GM23338 (cell line): ENCODE results near the gene NETO2. TPM values are rescaled to one million over a fixed set of nuclear protein-coding genes. Genes with fewer than 3 reads are reported as not detected.

Experiments used
- ATAC-seq: fragments of 200-7000 bp; cut with Tn5 transposase; 3 replicates; pipeline ENCODE4 v1.9.1; 2020
- DNase-seq: peaks from one replicate; pipeline ENCODE4 v3.0.0-alpha.2; 2015; ENCODE audit warnings: low spot score
- H2AFZ ChIP-seq: fragments of 200-600 bp; sonication (generic); 2 replicates; pipeline ENCODE4 v1.8.0; 2016; ENCODE audit warnings: antibody characterized with exemption, mild to moderate bottlenecking, moderate library complexity
- H3F3A ChIP-seq: fragments of 200-600 bp; sonication (generic); replicated peaks from 2 replicates; pipeline ENCODE4 v1.8.0; 2017; ENCODE audit warnings: antibody characterized with exemption, mixed run types, low read depth
- H3K27ac ChIP-seq: fragments of 200-600 bp; sonication (generic); 2 replicates; pipeline ENCODE4 v1.6.1; 2016; ENCODE audit warnings: low read depth
- H3K27me3 ChIP-seq: fragments of 200-600 bp; sonication (generic); 2 replicates; pipeline ENCODE4 v1.8.0; 2016; ENCODE audit warnings: mild to moderate bottlenecking, mixed run types, moderate library complexity; ENCODE audit not compliant: insufficient read depth
- H3K36me3 ChIP-seq: fragments of 200-600 bp; sonication (generic); 2 replicates; pipeline ENCODE4 v1.8.0; 2016; ENCODE audit warnings: mild to moderate bottlenecking; ENCODE audit not compliant: insufficient read depth
- H3K4me1 ChIP-seq: fragments of 200-600 bp; sonication (generic); 2 replicates; pipeline ENCODE4 v1.8.0; 2016; ENCODE audit warnings: mild to moderate bottlenecking, moderate library complexity; ENCODE audit not compliant: insufficient read depth
- H3K4me2 ChIP-seq: fragments of 200-600 bp; sonication (generic); 2 replicates; pipeline ENCODE4 v1.7.1; 2017; ENCODE audit warnings: mixed run types
- H3K4me3 ChIP-seq: fragments of 200-600 bp; sonication (generic); 2 replicates; pipeline ENCODE4 v1.6.1; 2016; ENCODE audit warnings: mixed run types
- H3K79me2 ChIP-seq: fragments of 200-600 bp; sonication (generic); replicated peaks from 2 replicates; pipeline ENCODE4 v1.8.0; 2017; ENCODE audit warnings: mild to moderate bottlenecking; ENCODE audit not compliant: insufficient read depth
- H3K9me2 ChIP-seq: fragments of 200-600 bp; sonication (generic); 2 replicates; pipeline ENCODE4 v1.8.0; 2017; ENCODE audit not compliant: insufficient read depth
- H4K20me1 ChIP-seq: fragments of 200-600 bp; sonication (generic); replicated peaks from 2 replicates; pipeline ENCODE4 v1.8.0; 2017; ENCODE audit warnings: mild to moderate bottlenecking; ENCODE audit not compliant: insufficient read depth
- H3K27ac Mint-ChIP-seq: 2 replicates; pipeline ENCODE4 v1.8.0; 2020; ENCODE audit warnings: inconsistent platforms, mild to moderate bottlenecking, moderate library complexity, mixed read lengths
- H3K27me3 Mint-ChIP-seq: 3 replicates; pipeline ENCODE4 v1.8.0; 2022; ENCODE audit warnings: low read depth, mild to moderate bottlenecking, moderate library complexity, mixed read lengths, inconsistent platforms; ENCODE audit not compliant: insufficient read depth, poor library complexity
- H3K36me3 Mint-ChIP-seq: 3 replicates; pipeline ENCODE4 v1.8.0; 2021; ENCODE audit warnings: low read depth, mild to moderate bottlenecking, inconsistent platforms, moderate library complexity, mixed read lengths
- H3K4me1 Mint-ChIP-seq: 3 replicates; pipeline ENCODE4 v1.8.0; 2020; ENCODE audit warnings: mild to moderate bottlenecking, inconsistent platforms, mixed read lengths
- H3K4me3 Mint-ChIP-seq: 3 replicates; pipeline ENCODE4 v1.8.0; 2021; ENCODE audit warnings: moderate library complexity, mild to moderate bottlenecking, inconsistent platforms, mixed read lengths
- H3K9me3 Mint-ChIP-seq: 3 replicates; pipeline ENCODE4 v1.8.0; 2020; ENCODE audit warnings: moderate library complexity, mild to moderate bottlenecking, inconsistent platforms, mixed read lengths
- CTCF ChIP-seq, 2 experiments: fragments of 200-600 bp in 1 of 2; sonication (generic) in 1 of 2; conservative IDR thresholded peaks; 2 replicates each; pipeline versions ENCODE4 v1.5.1 to v1.6.1; 2016 to 2017; ENCODE audit warnings: antibody characterized with exemption in 2 of 2, low read depth in 2 of 2, mild to moderate bottlenecking in 2 of 2, moderate library complexity in 1 of 2
- ETS1 ChIP-seq: IDR thresholded peaks from 2 replicates; pipeline ENCODE4 v1.6.1; 2016; ENCODE audit warnings: antibody characterized with exemption
- JUNB ChIP-seq: IDR thresholded peaks from one replicate; pipeline ENCODE4 v1.6.1; 2016; ENCODE audit warnings: antibody characterized with exemption; ENCODE audit not compliant: unreplicated experiment
- NANOG ChIP-seq: IDR thresholded peaks from 2 replicates; pipeline ENCODE4 v1.6.1; 2016; ENCODE audit warnings: antibody characterized with exemption, borderline replicate concordance
- ZNF114 ChIP-seq: fragments of 250-450 bp; sonication (Bioruptor Pico); IDR thresholded peaks from 2 replicates; pipeline ENCODE4 v1.5.0; 2020; ENCODE audit warnings: mild to moderate bottlenecking, moderate library complexity
- ZNF331 ChIP-seq: fragments of 250-450 bp; sonication (Bioruptor Pico); IDR thresholded peaks from 2 replicates; pipeline ENCODE4 v1.5.0; 2020; ENCODE audit warnings: low read depth, mild to moderate bottlenecking, moderate library complexity
- polyA plus RNA-seq: library from polyadenylated mRNA; unstranded; fragments of >200 nt; fragmentation: Nextera tagmentation; extraction: Ambion mirVana; gene quantifications from 2 replicates; pipeline ENCODE4 v1.2.1, GENCODE V29; 2016
- total RNA-seq: library from RNA; depleted of rRNA; stranded (reverse); fragments of >200 nt; shearing (Covaris generic); gene quantifications from 2 replicates; pipeline ENCODE4 v1.2.3, GENCODE V29; 2014
- TF ChIP-seq, protein P1 (sequence below): fragments of 250-450 bp; sonication (Bioruptor Pico); IDR thresholded peaks from 2 replicates; pipeline ENCODE4 v1.5.0; 2020; ENCODE audit warnings: mild to moderate bottlenecking, moderate library complexity
- TF ChIP-seq, protein P2 (sequence below): IDR thresholded peaks from one replicate; pipeline ENCODE4 v1.6.1; 2018; ENCODE audit warnings: antibody characterized with exemption; ENCODE audit not compliant: unreplicated experiment

The NETO2 gene
- total and polyA plus RNA-seq, 2 experiments from 2014 or later = 6.6 to 10.6 TPM

- Mint-ChIP-seq H3K4me1 (peaks cover 22% of the 10 kb centered on the region; the same call in 2 of the 3 replicates), H3K36me3 (no peaks in the 10 kb centered on the region; the same call in 2 of the 3 replicates), H3K27ac (no peak overlapping the region), H3K9me3 (no peaks in the 10 kb centered on the region; the same call in 2 of the 3 replicates), H3K4me3 (peak overlapping the region; percentile 79), H3K27me3 (peaks cover 24% of the 10 kb centered on the region)
- Histone ChIP-seq H3K4me3 (peak overlapping the region; percentile 67), H3K27ac (no peak overlapping the region), H2AFZ (no peak overlapping the region), H3K4me2 (peak overlapping the region; percentile 75), H4K20me1 (no peaks in the 10 kb centered on the region; the same call in 1 of the 2 replicates), H3F3A (no peaks in the 10 kb centered on the region; the same call in 1 of the 2 replicates), H3K9me2 (no peaks in the 10 kb centered on the region), H3K36me3 (no peaks in the 10 kb centered on the region), H3K4me1 (peaks cover 8% of the 10 kb centered on the region; the same call in 1 of the 2 replicates), H3K79me2 (peaks cover 38% of the 10 kb centered on the region), H3K27me3 (peaks cover 33% of the 10 kb centered on the region)
- DNase-seq (peak; percentile 97), ATAC-seq (peak; percentile 70)
- TF ChIP-seq ETS1 (no peak), JUNB (no peak), NANOG (no peak), ZNF331 (no peak), ZNF114 (CRISPR knock-in tag) (no peak), CTCF (conservative IDR thresholded peaks at IDR 0.05; ENCODE audit: low read depth in 2 of 2) (peak; percentile 90 to 98)
- TF ChIP-seq, protein P1, sequence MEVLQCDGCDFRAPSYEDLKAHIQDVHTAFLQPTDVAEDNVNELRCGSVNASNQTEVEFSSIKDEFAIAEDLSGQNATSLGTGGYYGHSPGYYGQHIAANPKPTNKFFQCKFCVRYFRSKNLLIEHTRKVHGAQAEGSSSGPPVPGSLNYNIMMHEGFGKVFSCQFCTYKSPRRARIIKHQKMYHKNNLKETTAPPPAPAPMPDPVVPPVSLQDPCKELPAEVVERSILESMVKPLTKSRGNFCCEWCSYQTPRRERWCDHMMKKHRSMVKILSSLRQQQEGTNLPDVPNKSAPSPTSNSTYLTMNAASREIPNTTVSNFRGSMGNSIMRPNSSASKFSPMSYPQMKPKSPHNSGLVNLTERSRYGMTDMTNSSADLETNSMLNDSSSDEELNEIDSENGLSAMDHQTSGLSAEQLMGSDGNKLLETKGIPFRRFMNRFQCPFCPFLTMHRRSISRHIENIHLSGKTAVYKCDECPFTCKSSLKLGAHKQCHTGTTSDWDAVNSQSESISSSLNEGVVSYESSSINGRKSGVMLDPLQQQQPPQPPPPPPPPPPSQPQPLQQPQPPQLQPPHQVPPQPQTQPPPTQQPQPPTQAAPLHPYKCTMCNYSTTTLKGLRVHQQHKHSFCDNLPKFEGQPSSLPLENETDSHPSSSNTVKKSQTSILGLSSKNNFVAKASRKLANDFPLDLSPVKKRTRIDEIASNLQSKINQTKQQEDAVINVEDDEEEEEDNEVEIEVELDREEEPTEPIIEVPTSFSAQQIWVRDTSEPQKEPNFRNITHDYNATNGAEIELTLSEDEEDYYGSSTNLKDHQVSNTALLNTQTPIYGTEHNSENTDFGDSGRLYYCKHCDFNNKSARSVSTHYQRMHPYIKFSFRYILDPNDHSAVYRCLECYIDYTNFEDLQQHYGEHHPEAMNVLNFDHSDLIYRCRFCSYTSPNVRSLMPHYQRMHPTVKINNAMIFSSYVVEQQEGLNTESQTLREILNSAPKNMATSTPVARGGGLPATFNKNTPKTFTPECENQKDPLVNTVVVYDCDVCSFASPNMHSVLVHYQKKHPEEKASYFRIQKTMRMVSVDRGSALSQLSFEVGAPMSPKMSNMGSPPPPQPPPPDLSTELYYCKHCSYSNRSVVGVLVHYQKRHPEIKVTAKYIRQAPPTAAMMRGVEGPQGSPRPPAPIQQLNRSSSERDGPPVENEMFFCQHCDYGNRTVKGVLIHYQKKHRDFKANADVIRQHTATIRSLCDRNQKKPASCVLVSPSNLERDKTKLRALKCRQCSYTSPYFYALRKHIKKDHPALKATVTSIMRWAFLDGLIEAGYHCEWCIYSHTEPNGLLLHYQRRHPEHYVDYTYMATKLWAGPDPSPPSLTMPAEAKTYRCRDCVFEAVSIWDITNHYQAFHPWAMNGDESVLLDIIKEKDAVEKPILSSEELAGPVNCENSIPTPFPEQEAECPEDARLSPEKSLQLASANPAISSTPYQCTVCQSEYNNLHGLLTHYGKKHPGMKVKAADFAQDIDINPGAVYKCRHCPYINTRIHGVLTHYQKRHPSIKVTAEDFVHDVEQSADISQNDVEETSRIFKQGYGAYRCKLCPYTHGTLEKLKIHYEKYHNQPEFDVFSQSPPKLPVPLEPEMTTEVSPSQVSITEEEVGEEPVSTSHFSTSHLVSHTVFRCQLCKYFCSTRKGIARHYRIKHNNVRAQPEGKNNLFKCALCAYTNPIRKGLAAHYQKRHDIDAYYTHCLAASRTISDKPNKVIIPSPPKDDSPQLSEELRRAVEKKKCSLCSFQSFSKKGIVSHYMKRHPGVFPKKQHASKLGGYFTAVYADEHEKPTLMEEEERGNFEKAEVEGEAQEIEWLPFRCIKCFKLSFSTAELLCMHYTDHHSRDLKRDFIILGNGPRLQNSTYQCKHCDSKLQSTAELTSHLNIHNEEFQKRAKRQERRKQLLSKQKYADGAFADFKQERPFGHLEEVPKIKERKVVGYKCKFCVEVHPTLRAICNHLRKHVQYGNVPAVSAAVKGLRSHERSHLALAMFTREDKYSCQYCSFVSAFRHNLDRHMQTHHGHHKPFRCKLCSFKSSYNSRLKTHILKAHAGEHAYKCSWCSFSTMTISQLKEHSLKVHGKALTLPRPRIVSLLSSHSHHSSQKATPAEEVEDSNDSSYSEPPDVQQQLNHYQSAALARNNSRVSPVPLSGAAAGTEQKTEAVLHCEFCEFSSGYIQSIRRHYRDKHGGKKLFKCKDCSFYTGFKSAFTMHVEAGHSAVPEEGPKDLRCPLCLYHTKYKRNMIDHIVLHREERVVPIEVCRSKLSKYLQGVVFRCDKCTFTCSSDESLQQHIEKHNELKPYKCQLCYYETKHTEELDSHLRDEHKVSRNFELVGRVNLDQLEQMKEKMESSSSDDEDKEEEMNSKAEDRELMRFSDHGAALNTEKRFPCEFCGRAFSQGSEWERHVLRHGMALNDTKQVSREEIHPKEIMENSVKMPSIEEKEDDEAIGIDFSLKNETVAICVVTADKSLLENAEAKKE = no peak
- TF ChIP-seq, protein P2, sequence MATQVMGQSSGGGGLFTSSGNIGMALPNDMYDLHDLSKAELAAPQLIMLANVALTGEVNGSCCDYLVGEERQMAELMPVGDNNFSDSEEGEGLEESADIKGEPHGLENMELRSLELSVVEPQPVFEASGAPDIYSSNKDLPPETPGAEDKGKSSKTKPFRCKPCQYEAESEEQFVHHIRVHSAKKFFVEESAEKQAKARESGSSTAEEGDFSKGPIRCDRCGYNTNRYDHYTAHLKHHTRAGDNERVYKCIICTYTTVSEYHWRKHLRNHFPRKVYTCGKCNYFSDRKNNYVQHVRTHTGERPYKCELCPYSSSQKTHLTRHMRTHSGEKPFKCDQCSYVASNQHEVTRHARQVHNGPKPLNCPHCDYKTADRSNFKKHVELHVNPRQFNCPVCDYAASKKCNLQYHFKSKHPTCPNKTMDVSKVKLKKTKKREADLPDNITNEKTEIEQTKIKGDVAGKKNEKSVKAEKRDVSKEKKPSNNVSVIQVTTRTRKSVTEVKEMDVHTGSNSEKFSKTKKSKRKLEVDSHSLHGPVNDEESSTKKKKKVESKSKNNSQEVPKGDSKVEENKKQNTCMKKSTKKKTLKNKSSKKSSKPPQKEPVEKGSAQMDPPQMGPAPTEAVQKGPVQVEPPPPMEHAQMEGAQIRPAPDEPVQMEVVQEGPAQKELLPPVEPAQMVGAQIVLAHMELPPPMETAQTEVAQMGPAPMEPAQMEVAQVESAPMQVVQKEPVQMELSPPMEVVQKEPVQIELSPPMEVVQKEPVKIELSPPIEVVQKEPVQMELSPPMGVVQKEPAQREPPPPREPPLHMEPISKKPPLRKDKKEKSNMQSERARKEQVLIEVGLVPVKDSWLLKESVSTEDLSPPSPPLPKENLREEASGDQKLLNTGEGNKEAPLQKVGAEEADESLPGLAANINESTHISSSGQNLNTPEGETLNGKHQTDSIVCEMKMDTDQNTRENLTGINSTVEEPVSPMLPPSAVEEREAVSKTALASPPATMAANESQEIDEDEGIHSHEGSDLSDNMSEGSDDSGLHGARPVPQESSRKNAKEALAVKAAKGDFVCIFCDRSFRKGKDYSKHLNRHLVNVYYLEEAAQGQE = no peak
Measured at GRCh38 chr16:47141773-47142485, 1.8 kb downstream of the NETO2 start.
